ENCODE measurements around the gene ZNF516.

The ZNF516 gene

GRCh38 chr18:76401498-76401897 lies 93.5 kb downstream of the ZNF516 start:
- no peak overlapping the region for H2BK15ac ChIP-seq (ENCODE audit: low read length)
- peaks cover 35% of the 10 kb centered on the region for H3K79me1 ChIP-seq (ENCODE audit: low read depth, low read length)
- peaks cover 0 to 8% of the 10 kb centered on the region in 2 donors for H3K4me1 ChIP-seq (ENCODE audit: control insufficient read depth in 2 of 2, insufficient read depth in 1 of 2, low read depth in 1 of 2, low read length in 2 of 2)
- H3K4me3 ChIP-seq (ENCODE audit: low read length in 2 of 2): no peak overlapping the region
- peak overlapping the region; percentile 86 for H3K14ac ChIP-seq (ENCODE audit: low read length)
- no peak overlapping the region for H3K4me2 ChIP-seq (ENCODE audit: insufficient read depth, low read length, poor library complexity, severe bottlenecking)
- H2AK5ac ChIP-seq (ENCODE audit: low read depth, low read length): no peak overlapping the region
- no peak overlapping the region for H3K9ac ChIP-seq (ENCODE audit: low read depth, low read length, poor library complexity)
- no peak overlapping the region for H2BK120ac ChIP-seq (ENCODE audit: low read depth, low read length)
- H2BK5ac ChIP-seq (ENCODE audit: low read length): no peak overlapping the region
- no peak overlapping the region for H4K91ac ChIP-seq (ENCODE audit: low read depth, low read length, poor library complexity)
- H2AFZ ChIP-seq (ENCODE audit: low read length): no peak overlapping the region
- WGBS, 2 donors (ENCODE audit: extremely low coverage in 2 of 2, insufficient read length in 2 of 2, insufficient replicate concordance in 1 of 2): no CpG with 5 or more reads among the region's 25 CpGs
- H3K4ac ChIP-seq (ENCODE audit: low read length): no peak overlapping the region
- H2BK12ac ChIP-seq (ENCODE audit: low read length): no peak overlapping the region
- peak overlapping the region; percentile 58 for H3K23ac ChIP-seq (ENCODE audit: low read depth, low read length, poor library complexity)
- no peaks in the 10 kb centered on the region for H3K27me3 ChIP-seq (ENCODE audit: control insufficient read depth in 3 of 3, insufficient read depth in 3 of 3, low read depth in 1 of 3, low read length in 3 of 3)
- peak overlapping the region; percentile 27 for H3K18ac ChIP-seq (ENCODE audit: low read length)
- no peak overlapping the region for H4K8ac ChIP-seq (ENCODE audit: low read depth, low read length)
- H3K9me3 ChIP-seq (replicated peaks in 1 of 2; ENCODE audit: control insufficient read depth in 2 of 2, insufficient read depth in 1 of 2, low read depth in 1 of 2, low read length in 2 of 2): peaks cover 0 to 2% of the 10 kb centered on the region in 2 donors
- no peak overlapping the region for H3K27ac ChIP-seq (replicated peaks; ENCODE audit: low read length)
- no peak for DNase-seq (ENCODE audit: low spot score)
- peaks cover 16 to 35% of the 10 kb centered on the region in 2 donors for H3K36me3 ChIP-seq (replicated peaks in 1 of 2; ENCODE audit: control insufficient read depth in 2 of 2, insufficient read depth in 2 of 2, low read length in 2 of 2)

GRCh38 chr18:76399613-76400391 lies 95.2 kb downstream of the ZNF516 start:
- DNase-seq (ENCODE audit: low spot score): no peak
- H4K8ac ChIP-seq (ENCODE audit: low read depth, low read length): no peak overlapping the region
- peaks cover 16 to 35% of the 10 kb centered on the region in 2 donors for H3K36me3 ChIP-seq (replicated peaks in 1 of 2; ENCODE audit: control insufficient read depth in 2 of 2, insufficient read depth in 2 of 2, low read length in 2 of 2)
- H3K14ac ChIP-seq (ENCODE audit: low read length): no peak overlapping the region
- no peak overlapping the region for H2BK120ac ChIP-seq (ENCODE audit: low read depth, low read length)
- peak overlapping the region; percentile 17 for H3K27ac ChIP-seq (replicated peaks; ENCODE audit: low read length)
- H3K9me3 ChIP-seq (replicated peaks in 1 of 2; ENCODE audit: control insufficient read depth in 2 of 2, insufficient read depth in 1 of 2, low read depth in 1 of 2, low read length in 2 of 2): peaks cover 0 to 2% of the 10 kb centered on the region in 2 donors
- WGBS, 2 donors (ENCODE audit: extremely low coverage in 2 of 2, insufficient read length in 2 of 2, insufficient replicate concordance in 1 of 2): no CpG with 5 or more reads among the region's 14 CpGs
- H2BK5ac ChIP-seq (ENCODE audit: low read length): no peak overlapping the region
- H3K4me1 ChIP-seq (ENCODE audit: control insufficient read depth in 2 of 2, insufficient read depth in 1 of 2, low read depth in 1 of 2, low read length in 2 of 2): peaks cover 0 to 7% of the 10 kb centered on the region in 2 donors
- no peaks in the 10 kb centered on the region for H3K27me3 ChIP-seq (ENCODE audit: control insufficient read depth in 3 of 3, insufficient read depth in 3 of 3, low read depth in 1 of 3, low read length in 3 of 3)
- peaks cover 30% of the 10 kb centered on the region for H3K79me1 ChIP-seq (ENCODE audit: low read depth, low read length)
- H3K9ac ChIP-seq (ENCODE audit: low read depth, low read length, poor library complexity): peak overlapping the region; percentile 5
- H3K23ac ChIP-seq (ENCODE audit: low read depth, low read length, poor library complexity): no peak overlapping the region
- no peak overlapping the region for H2BK12ac ChIP-seq (ENCODE audit: low read length)
- H3K4ac ChIP-seq (ENCODE audit: low read length): no peak overlapping the region
- H2AFZ ChIP-seq (ENCODE audit: low read length): no peak overlapping the region
- H3K4me2 ChIP-seq (ENCODE audit: insufficient read depth, low read length, poor library complexity, severe bottlenecking): no peak overlapping the region
- H3K18ac ChIP-seq (ENCODE audit: low read length): no peak overlapping the region
- H3K4me3 ChIP-seq (ENCODE audit: low read length in 2 of 2): no peak overlapping the region
- no peak overlapping the region for H2BK15ac ChIP-seq (ENCODE audit: low read length)
- no peak overlapping the region for H2AK5ac ChIP-seq (ENCODE audit: low read depth, low read length)
- no peak overlapping the region for H4K91ac ChIP-seq (ENCODE audit: low read depth, low read length, poor library complexity)

GRCh38 chr18:76398896-76399612 lies 96.0 kb downstream of the ZNF516 start:
- peaks cover 23% of the 10 kb centered on the region for H3K79me1 ChIP-seq (ENCODE audit: low read depth, low read length)
- no peak overlapping the region for H3K23ac ChIP-seq (ENCODE audit: low read depth, low read length, poor library complexity)
- no peaks in the 10 kb centered on the region for H3K9me3 ChIP-seq (replicated peaks in 1 of 2; ENCODE audit: control insufficient read depth in 2 of 2, insufficient read depth in 1 of 2, low read depth in 1 of 2, low read length in 2 of 2)
- no peak overlapping the region for H3K27ac ChIP-seq (replicated peaks; ENCODE audit: low read length)
- H4K8ac ChIP-seq (ENCODE audit: low read depth, low read length): no peak overlapping the region
- no peak overlapping the region for H2AFZ ChIP-seq (ENCODE audit: low read length)
- no peak overlapping the region for H3K14ac ChIP-seq (ENCODE audit: low read length)
- no CpG with 5 or more reads among the region's 14 CpGs for WGBS, 2 donors (ENCODE audit: extremely low coverage in 2 of 2, insufficient read length in 2 of 2, insufficient replicate concordance in 1 of 2)
- peaks cover 0 to 5% of the 10 kb centered on the region in 2 donors for H3K4me1 ChIP-seq (ENCODE audit: control insufficient read depth in 2 of 2, insufficient read depth in 1 of 2, low read depth in 1 of 2, low read length in 2 of 2)
- no peak overlapping the region for H3K18ac ChIP-seq (ENCODE audit: low read length)
- no peak overlapping the region for H3K9ac ChIP-seq (ENCODE audit: low read depth, low read length, poor library complexity)
- peaks cover 10 to 28% of the 10 kb centered on the region in 2 donors for H3K36me3 ChIP-seq (replicated peaks in 1 of 2; ENCODE audit: control insufficient read depth in 2 of 2, insufficient read depth in 2 of 2, low read length in 2 of 2)
- no peak overlapping the region for H2AK5ac ChIP-seq (ENCODE audit: low read depth, low read length)
- H3K4me3 ChIP-seq (ENCODE audit: low read length in 2 of 2): no peak overlapping the region
- no peak overlapping the region for H3K4me2 ChIP-seq (ENCODE audit: insufficient read depth, low read length, poor library complexity, severe bottlenecking)
- no peak overlapping the region for H2BK120ac ChIP-seq (ENCODE audit: low read depth, low read length)
- H2BK5ac ChIP-seq (ENCODE audit: low read length): no peak overlapping the region
- peak; percentile 74 for DNase-seq (ENCODE audit: low spot score)
- H2BK12ac ChIP-seq (ENCODE audit: low read length): no peak overlapping the region
- H4K91ac ChIP-seq (ENCODE audit: low read depth, low read length, poor library complexity): no peak overlapping the region
- no peak overlapping the region for H2BK15ac ChIP-seq (ENCODE audit: low read length)
- no peaks in the 10 kb centered on the region for H3K27me3 ChIP-seq (ENCODE audit: control insufficient read depth in 3 of 3, insufficient read depth in 3 of 3, low read depth in 1 of 3, low read length in 3 of 3)
- H3K4ac ChIP-seq (ENCODE audit: low read length): no peak overlapping the region

- peaks cover 9 to 28% of the 10 kb centered on the region in 2 donors for H3K36me3 ChIP-seq (replicated peaks in 1 of 2; ENCODE audit: control insufficient read depth in 2 of 2, insufficient read depth in 2 of 2, low read length in 2 of 2)
- H4K8ac ChIP-seq (ENCODE audit: low read depth, low read length): no peak overlapping the region
- H2AFZ ChIP-seq (ENCODE audit: low read length): no peak overlapping the region
- H3K4ac ChIP-seq (ENCODE audit: low read length): no peak overlapping the region
- no peak overlapping the region for H3K14ac ChIP-seq (ENCODE audit: low read length)
- no peak overlapping the region for H2BK120ac ChIP-seq (ENCODE audit: low read depth, low read length)
- H3K23ac ChIP-seq (ENCODE audit: low read depth, low read length, poor library complexity): no peak overlapping the region
- no peak overlapping the region for H3K4me2 ChIP-seq (ENCODE audit: insufficient read depth, low read length, poor library complexity, severe bottlenecking)
- H3K27ac ChIP-seq (replicated peaks; ENCODE audit: low read length): no peak overlapping the region
- H2BK12ac ChIP-seq (ENCODE audit: low read length): no peak overlapping the region
- H3K79me1 ChIP-seq (ENCODE audit: low read depth, low read length): peaks cover 17% of the 10 kb centered on the region
- no peak overlapping the region for H2BK5ac ChIP-seq (ENCODE audit: low read length)
- DNase-seq (ENCODE audit: low spot score): no peak
- no peak overlapping the region for H3K9ac ChIP-seq (ENCODE audit: low read depth, low read length, poor library complexity)
- H2AK5ac ChIP-seq (ENCODE audit: low read depth, low read length): no peak overlapping the region
- no peak overlapping the region for H4K91ac ChIP-seq (ENCODE audit: low read depth, low read length, poor library complexity)
- H3K9me3 ChIP-seq (replicated peaks in 1 of 2; ENCODE audit: control insufficient read depth in 2 of 2, insufficient read depth in 1 of 2, low read depth in 1 of 2, low read length in 2 of 2): no peaks in the 10 kb centered on the region
- no peak overlapping the region for H2BK15ac ChIP-seq (ENCODE audit: low read length)
- WGBS, 2 donors (ENCODE audit: extremely low coverage in 2 of 2, insufficient read length in 2 of 2, insufficient replicate concordance in 1 of 2): no CpG with 5 or more reads among the region's 7 CpGs
- peaks cover 0 to 5% of the 10 kb centered on the region in 2 donors for H3K4me1 ChIP-seq (ENCODE audit: control insufficient read depth in 2 of 2, insufficient read depth in 1 of 2, low read depth in 1 of 2, low read length in 2 of 2)
- H3K4me3 ChIP-seq (ENCODE audit: low read length in 2 of 2): no peak overlapping the region
- no peaks in the 10 kb centered on the region for H3K27me3 ChIP-seq (ENCODE audit: control insufficient read depth in 3 of 3, insufficient read depth in 3 of 3, low read depth in 1 of 3, low read length in 3 of 3)
- H3K18ac ChIP-seq (ENCODE audit: low read length): no peak overlapping the region
Measured at GRCh38 chr18:76398295-76398694, 96.7 kb downstream of the ZNF516 start.

Measured in neuronal stem cell (in vitro differentiated cells).